ENCODE results near the gene FAM53B.

The FAM53B gene

DNA sequence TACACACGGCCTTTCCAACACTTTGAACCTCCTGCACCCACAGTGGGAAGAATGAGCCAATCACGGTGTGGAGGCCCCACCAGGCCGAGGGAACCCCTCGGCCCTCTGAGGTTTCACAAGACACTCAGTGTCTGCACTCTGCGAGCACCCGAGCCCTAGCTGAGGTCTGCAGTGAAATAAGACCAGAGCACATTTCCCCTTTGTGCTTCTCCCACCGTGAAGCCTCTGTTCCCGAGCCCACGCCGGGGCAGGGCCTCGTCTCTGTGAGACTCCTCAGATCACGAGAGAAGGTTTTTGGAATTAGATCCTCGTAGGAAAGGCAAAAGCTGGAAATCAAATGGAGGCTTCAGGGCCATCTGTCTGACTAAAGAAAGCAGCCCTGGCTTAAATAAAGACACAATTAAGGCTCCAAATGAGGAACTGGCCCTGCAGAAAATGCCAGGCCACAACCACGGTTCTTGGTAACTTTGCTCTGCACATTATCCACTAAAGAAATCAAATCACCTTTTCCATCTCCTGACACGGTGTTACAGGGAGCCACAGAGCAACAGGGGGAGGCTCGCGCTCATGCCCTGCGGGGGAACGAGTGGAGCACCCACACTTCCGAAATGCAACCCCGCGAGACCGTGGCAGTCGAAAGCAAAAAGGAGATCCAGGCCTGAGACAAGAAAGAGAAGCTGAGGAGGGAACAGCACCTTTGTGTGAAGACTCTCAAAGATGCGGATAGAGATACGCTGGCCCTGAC lies 43.7 kb downstream of the FAM53B start:
- TF ChIP-seq, protein P1, sequence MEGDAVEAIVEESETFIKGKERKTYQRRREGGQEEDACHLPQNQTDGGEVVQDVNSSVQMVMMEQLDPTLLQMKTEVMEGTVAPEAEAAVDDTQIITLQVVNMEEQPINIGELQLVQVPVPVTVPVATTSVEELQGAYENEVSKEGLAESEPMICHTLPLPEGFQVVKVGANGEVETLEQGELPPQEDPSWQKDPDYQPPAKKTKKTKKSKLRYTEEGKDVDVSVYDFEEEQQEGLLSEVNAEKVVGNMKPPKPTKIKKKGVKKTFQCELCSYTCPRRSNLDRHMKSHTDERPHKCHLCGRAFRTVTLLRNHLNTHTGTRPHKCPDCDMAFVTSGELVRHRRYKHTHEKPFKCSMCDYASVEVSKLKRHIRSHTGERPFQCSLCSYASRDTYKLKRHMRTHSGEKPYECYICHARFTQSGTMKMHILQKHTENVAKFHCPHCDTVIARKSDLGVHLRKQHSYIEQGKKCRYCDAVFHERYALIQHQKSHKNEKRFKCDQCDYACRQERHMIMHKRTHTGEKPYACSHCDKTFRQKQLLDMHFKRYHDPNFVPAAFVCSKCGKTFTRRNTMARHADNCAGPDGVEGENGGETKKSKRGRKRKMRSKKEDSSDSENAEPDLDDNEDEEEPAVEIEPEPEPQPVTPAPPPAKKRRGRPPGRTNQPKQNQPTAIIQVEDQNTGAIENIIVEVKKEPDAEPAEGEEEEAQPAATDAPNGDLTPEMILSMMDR (IDR thresholded peaks at IDR 0.05; ENCODE audit: control insufficient read depth, extremely low read depth, insufficient read depth), result no peak
- no peak for DNase-seq (ENCODE audit: low read depth)

DNA sequence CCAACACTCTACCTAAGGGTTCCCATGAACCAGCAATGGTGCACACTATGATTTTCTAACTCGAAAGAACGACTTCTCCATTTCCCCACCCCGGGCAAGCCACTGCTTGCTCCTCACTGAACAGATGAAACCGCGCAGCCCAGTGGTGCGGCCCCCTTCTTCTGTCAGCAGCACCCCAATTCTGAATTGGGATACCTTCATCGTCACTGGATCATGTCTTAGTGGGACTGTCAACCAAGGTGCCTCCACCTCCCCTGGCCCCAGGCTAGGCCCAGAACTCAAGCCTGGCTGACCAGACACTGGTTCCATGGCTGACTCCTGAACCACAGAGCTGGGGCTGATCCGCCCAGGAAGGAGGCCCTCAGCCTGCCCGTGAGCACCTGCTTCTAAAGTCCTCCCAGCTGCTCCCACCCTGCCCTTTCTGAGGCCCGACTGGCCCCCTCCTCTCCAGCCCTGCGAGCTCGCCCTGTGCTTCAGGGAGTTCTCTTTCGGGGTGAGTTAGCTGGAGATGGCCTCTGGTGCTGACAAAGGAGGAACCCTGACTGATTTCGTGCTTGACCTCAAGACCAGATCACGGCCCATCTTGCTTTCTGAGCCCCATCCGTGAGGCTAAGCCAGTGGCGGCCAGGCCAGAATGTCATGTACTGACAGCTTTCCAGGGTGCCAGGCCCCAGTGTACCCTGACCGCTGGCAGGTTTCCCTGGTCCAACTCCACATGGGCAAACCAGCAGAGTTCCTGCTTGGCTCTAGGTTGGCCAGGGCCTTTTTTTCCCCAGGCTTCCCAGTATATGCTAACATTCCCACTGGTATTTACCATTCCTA lies 44.5 kb downstream of the FAM53B start:
- TF ChIP-seq, protein P1 (IDR thresholded peaks at IDR 0.05; ENCODE audit: control insufficient read depth, extremely low read depth, insufficient read depth), result no peak
- H3K4me3 ChIP-seq (ENCODE audit: low read depth, low read length), result no peak overlapping the region
- DNase-seq (ENCODE audit: low read depth), result no peak

More for the DNA sequence above, 43.7 kb downstream of the FAM53B start:
- no peak overlapping the region for H3K4me3 ChIP-seq (ENCODE audit: low read depth, low read length)

DNA sequence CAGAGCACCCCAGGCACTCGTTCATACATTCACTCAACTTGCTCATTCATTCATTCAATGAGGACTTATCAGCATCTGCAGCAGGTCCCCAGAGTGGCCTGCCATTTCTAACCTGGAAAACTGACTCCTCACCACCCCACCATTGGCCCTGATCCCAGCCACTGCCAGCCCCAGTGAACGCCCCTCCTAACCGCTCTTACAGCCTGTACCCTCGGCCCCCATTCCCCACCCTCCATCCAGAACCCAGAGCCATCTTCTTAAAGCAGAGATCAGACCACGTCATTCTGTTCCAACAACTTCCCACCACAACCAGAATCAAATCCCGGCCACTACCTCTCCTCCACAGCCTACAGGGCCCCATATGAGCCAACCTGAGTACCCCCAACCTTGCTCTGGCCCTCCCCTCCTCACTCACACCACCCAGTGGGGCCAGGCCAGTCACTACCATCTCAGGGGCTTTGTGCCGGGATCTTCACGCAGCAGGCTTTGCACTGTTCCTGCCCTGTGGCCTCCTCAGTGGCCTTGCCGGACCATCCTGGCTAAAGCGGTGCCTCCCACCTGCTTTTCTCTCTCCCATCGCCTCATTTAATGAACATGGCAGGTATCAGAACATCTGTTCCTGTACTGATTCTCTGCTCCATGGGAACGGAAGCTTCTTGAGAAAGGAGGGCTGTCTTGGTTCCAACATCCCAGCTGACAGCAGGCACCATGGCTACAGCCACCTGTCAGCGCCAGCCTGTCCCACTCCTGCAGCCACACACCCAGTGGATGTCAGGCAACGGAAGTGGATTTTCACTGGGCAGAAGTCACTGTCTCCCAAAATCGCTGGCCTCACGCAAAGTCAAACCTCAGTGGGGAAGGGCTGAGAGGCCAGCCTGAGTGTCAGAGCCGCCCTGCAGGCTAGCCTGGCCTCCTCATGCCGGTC lies 45.4 kb downstream of the FAM53B start:
- TF ChIP-seq, protein P1 (IDR thresholded peaks at IDR 0.05; ENCODE audit: control insufficient read depth, extremely low read depth, insufficient read depth), result no peak
- H3K4me3 ChIP-seq (ENCODE audit: low read depth, low read length), result no peak overlapping the region
- DNase-seq (ENCODE audit: low read depth), result no peak

DNA sequence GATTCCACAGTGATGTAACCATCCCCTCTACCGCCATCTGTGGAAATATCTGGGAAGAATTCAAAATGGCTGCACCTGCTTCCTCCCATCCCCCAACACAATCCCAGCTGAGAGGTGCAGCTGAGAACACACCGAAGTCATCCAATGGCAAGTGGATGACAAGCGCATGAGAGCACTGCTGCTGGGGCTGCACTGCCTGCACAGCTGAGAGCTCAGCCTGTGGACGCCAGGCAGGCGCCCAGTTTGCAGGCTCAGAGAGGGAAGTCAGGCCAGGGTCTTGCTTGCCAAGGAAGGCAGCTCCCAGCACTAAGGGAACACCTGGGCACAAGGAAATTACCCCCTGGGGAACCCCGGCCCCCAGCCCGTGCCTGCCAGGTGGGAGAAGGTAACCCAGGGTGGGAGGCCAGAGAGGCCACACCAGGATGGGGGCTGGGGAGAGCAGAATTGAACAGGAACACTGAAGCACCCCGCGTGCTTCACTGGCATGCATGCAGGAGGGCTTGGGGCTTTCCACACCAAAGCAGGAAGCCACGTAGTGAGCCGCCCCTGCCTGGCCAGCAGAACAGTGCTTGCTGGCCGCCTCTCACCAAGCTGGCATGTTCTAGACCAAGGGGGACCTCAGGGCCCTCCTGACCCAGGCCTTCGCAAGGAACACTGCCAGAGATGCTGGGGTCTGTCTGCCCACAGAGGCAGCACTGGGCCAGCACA lies 46.2 kb downstream of the FAM53B start:
- no peak overlapping the region for H3K4me3 ChIP-seq (ENCODE audit: low read depth, low read length)
- no peak for DNase-seq (ENCODE audit: low read depth)
- TF ChIP-seq, protein P1 (IDR thresholded peaks at IDR 0.05; ENCODE audit: control insufficient read depth, extremely low read depth, insufficient read depth), result no peak

DNA sequence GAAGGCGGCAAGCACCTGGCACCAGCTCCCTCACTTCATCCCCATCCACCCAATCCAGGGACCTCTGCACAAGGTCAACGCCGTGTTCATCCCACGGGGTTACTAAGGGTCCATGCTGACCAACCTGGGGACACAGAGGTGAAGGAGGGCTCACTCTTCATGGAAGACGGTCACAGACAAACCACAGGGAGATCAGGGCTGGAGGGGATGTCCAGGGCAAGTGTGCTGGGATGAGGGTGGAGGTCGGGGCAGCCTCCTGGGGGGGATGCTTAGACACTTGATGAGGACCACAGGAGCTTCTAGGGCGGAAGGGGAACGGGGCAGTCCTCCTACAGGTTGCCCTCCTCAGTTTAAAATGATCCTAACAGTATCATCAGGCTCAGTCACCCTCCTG lies 46.7 kb downstream of the FAM53B start:
- H3K4me3 ChIP-seq (ENCODE audit: low read depth, low read length), result no peak overlapping the region
- TF ChIP-seq, protein P1 (IDR thresholded peaks at IDR 0.05; ENCODE audit: control insufficient read depth, extremely low read depth, insufficient read depth), result no peak
- no peak for DNase-seq (ENCODE audit: low read depth)

Measured in LNCaP clone FGC (cell line).